ENCODE data around the gene FRMD4B. TPM values are rescaled to one million over a fixed set of nuclear protein-coding genes. Genes with fewer than 3 reads are reported as not detected.

Gene FRMD4B
- total and polyA plus RNA-seq, 7 donors: 1.1 to 4.0 (median 2.9) TPM

DNA sequence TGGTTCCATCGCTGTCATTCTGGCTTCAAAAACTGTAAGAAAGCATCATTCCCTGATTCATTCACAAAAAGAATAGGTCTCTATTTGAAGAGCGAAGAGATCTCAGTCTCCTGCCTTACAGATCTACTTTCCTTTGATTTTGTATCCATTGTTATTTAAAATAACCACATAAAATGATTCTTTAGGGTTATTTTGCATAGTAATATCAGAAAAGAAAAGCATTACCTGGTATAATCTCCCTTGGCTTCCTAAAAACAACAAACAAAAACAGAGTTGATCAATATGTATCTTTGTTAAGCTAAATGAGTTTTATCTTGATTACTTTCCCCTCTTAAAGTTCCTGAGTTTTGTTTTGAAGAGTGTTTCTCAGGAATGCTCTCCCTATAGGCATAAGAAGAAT is 136.9 kb downstream of the FRMD4B start:
- TF ChIP-seq CTCF (IDR thresholded peaks at IDR 0.05): no peak
- no peak overlapping the region for H3K4me3 ChIP-seq
- ATAC-seq (no peak), DNase-seq (no peak)
- H3K9me3 ChIP-seq: no peaks in the 10 kb centered on the region
- no peak overlapping the region for H3K27ac ChIP-seq
- WGBS, 3 donors: 78 to 82% (median 78%) methylated on average over 2 of the region's 2 CpGs
- intact Hi-C loops (cut with DNase I): no loop called here
- no peaks in the 10 kb centered on the region for H3K27me3 ChIP-seq (ENCODE audit: insufficient read depth in 3 of 3, low read length in 2 of 3)
- no peaks in the 10 kb centered on the region for H3K4me1 ChIP-seq
- H3K36me3 ChIP-seq (ENCODE audit: insufficient read depth in 1 of 2, low read depth in 1 of 2): no peaks in the 10 kb centered on the region

DNA sequence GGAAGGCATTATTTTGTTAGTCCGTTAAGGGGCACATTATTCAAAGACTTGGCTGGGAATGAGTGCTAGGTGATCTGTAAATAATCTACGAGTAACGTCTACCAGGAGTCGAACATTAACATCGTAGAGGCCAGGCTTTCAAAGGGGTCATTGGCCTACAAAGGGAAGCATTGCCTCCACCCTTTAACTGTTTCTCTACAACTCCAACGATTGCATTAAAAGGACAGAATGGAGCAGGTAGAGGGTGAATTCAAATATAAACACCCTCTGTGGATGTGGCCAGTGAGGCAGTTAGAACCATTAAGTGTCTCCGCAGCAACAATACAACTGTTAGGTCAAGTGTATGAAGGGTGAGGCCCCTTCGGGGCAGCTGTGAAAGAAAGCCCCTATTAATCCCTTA is 137.5 kb downstream of the FRMD4B start:
- Histone ChIP-seq H3K9me3 (no peaks in the 10 kb centered on the region), H3K4me3 (no peak overlapping the region), H3K36me3 (ENCODE audit: insufficient read depth in 1 of 2, low read depth in 1 of 2) (no peaks in the 10 kb centered on the region), H3K4me1 (no peaks in the 10 kb centered on the region), H3K27ac (no peak overlapping the region), H3K27me3 (ENCODE audit: insufficient read depth in 3 of 3, low read length in 2 of 3) (no peaks in the 10 kb centered on the region)
- DNase-seq (no peak), ATAC-seq (no peak)
- WGBS, 3 donors: 59 to 66% (median 60%) methylated on average over 8 of the region's 8 CpGs
- intact Hi-C loops (cut with DNase I): no loop called here
- TF ChIP-seq CTCF (IDR thresholded peaks at IDR 0.05): no peak

DNA sequence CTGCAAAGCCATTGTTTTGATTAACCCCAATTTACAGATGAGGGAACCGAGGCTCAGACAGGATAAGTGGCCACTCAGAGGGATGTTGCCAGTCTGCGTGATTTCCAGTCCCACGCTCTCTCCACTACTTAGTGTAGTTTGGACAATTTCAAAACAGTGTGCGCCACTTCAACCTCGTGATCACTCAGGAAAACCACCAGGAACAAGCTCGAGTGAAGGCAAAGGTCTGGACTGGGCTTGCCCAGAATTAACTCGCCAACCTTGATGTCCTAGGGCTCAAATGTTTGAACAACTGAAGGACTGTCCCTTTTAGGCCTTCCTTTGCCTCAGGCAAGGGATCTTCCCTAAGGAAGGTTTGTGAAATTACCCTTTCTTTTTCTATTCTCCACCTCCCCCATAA is 139.3 kb downstream of the FRMD4B start:
- no peak for DNase-seq
- no peaks in the 10 kb centered on the region for H3K27me3 ChIP-seq (ENCODE audit: insufficient read depth in 3 of 3, low read length in 2 of 3)
- H3K36me3 ChIP-seq (ENCODE audit: insufficient read depth in 1 of 2, low read depth in 1 of 2): no peaks in the 10 kb centered on the region
- intact Hi-C loops (cut with DNase I): no loop called here
- ATAC-seq: no peak
- TF ChIP-seq CTCF (IDR thresholded peaks at IDR 0.05): no peak
- H3K9me3 ChIP-seq: no peaks in the 10 kb centered on the region
- no peak overlapping the region for H3K4me3 ChIP-seq
- no peak overlapping the region for H3K27ac ChIP-seq
- no peaks in the 10 kb centered on the region for H3K4me1 ChIP-seq
- 94 to 98% (median 98%) methylated on average over 7 of the region's 7 CpGs for WGBS, 3 donors

DNA sequence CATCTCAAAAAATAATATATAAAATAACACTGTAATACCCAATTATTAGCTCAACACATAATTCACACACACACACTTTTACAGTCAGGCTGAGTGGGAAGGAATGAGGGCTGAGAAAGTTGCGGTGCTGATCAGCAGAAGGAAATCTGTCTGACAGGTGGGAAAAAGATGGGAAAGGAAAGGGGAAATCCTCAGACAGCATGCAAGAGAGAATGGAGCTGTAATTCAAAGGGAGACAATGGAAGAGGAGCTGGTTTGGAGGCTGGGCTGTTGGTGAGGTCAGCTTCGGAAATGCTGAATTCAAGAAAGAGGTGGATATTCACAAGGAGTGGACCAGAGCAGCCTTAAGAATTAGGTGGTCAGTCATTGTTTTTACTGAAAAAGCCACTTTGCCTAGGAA is 141.8 kb downstream of the FRMD4B start:
- no peak for DNase-seq
- 87 to 97% (median 92%) methylated on average over 2 of the region's 2 CpGs for WGBS, 3 donors
- no peaks in the 10 kb centered on the region for H3K36me3 ChIP-seq (ENCODE audit: insufficient read depth in 1 of 2, low read depth in 1 of 2)
- H3K4me1 ChIP-seq: no peaks in the 10 kb centered on the region
- no peak for ATAC-seq
- H3K9me3 ChIP-seq: no peaks in the 10 kb centered on the region
- no peak overlapping the region for H3K4me3 ChIP-seq
- no peaks in the 10 kb centered on the region for H3K27me3 ChIP-seq (ENCODE audit: insufficient read depth in 3 of 3, low read length in 2 of 3)
- H3K27ac ChIP-seq: no peak overlapping the region
- intact Hi-C loops (cut with DNase I): no loop called here
- TF ChIP-seq CTCF (IDR thresholded peaks at IDR 0.05): no peak

DNA sequence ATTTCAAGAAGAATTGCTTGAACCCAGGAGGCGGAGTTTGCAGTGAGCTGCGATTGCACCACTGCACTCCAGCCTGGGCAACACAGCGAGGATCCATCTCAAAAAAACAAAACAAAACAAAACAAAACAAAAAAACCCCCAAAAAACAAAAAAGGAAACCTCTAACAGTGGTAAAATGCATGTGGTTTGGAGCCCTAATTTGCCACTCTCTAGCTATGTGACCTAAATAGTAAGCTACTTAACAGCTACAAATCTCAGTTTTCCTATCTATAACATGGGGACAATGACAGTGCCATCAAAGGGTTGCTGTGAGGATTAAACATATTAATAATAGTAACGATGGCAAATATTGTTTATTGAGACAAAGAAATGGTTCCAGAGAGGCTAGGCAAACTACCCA is 144.1 kb downstream of the FRMD4B start:
- no peaks in the 10 kb centered on the region for H3K9me3 ChIP-seq
- no peaks in the 10 kb centered on the region for H3K4me1 ChIP-seq
- 92 to 98% (median 96%) methylated on average over 4 of the region's 4 CpGs for WGBS, 3 donors
- H3K27me3 ChIP-seq (ENCODE audit: insufficient read depth in 3 of 3, low read length in 2 of 3): no peaks in the 10 kb centered on the region
- no peaks in the 10 kb centered on the region for H3K36me3 ChIP-seq (ENCODE audit: insufficient read depth in 1 of 2, low read depth in 1 of 2)
- ATAC-seq: no peak
- H3K4me3 ChIP-seq: no peak overlapping the region
- intact Hi-C loops (cut with DNase I): no loop called here
- TF ChIP-seq CTCF (IDR thresholded peaks at IDR 0.05): no peak
- no peak for DNase-seq
- H3K27ac ChIP-seq: no peak overlapping the region
